Measurements from ENCODE around the gene GCH1.

Gene GCH1

GRCh38 chr14:54818201-54819133 lies 84.2 kb downstream of the GCH1 start:
- H3K27ac ChIP-seq (ENCODE audit: poor library complexity, severe bottlenecking): no peak overlapping the region
- H3K4me3 ChIP-seq (ENCODE audit: severe bottlenecking): no peak overlapping the region
- H3K4me1 ChIP-seq (ENCODE audit: insufficient read depth, poor library complexity, severe bottlenecking): no peaks in the 10 kb centered on the region
- DNase-seq (ENCODE audit: low spot score) (no peak), ATAC-seq (ENCODE audit: low read depth) (peak; percentile 87)
- no peaks in the 10 kb centered on the region for H3K27me3 ChIP-seq (ENCODE audit: insufficient read depth, poor library complexity, severe bottlenecking)
- TF ChIP-seq CTCF (IDR thresholded peaks at IDR 0.05; ENCODE audit: poor library complexity, severe bottlenecking): no peak
- no peaks in the 10 kb centered on the region for H3K9me3 ChIP-seq (ENCODE audit: severe bottlenecking)
- H3K36me3 ChIP-seq (ENCODE audit: low read depth): no peaks in the 10 kb centered on the region

GRCh38 chr14:54817506-54817905 lies 85.1 kb downstream of the GCH1 start:
- Histone ChIP-seq H3K27ac (ENCODE audit: poor library complexity, severe bottlenecking) (no peak overlapping the region), H3K36me3 (ENCODE audit: low read depth) (no peaks in the 10 kb centered on the region), H3K4me3 (ENCODE audit: severe bottlenecking) (no peak overlapping the region), H3K9me3 (ENCODE audit: severe bottlenecking) (no peaks in the 10 kb centered on the region), H3K4me1 (ENCODE audit: insufficient read depth, poor library complexity, severe bottlenecking) (no peaks in the 10 kb centered on the region), H3K27me3 (ENCODE audit: insufficient read depth, poor library complexity, severe bottlenecking) (no peaks in the 10 kb centered on the region)
- DNase-seq (ENCODE audit: low spot score): no peak
- no peak for ATAC-seq (ENCODE audit: low read depth)
- TF ChIP-seq CTCF (IDR thresholded peaks at IDR 0.05; ENCODE audit: poor library complexity, severe bottlenecking): no peak

GRCh38 chr14:54816450-54816849 lies 86.2 kb downstream of the GCH1 start:
- no peak for TF ChIP-seq CTCF (IDR thresholded peaks at IDR 0.05; ENCODE audit: poor library complexity, severe bottlenecking)
- Histone ChIP-seq H3K9me3 (ENCODE audit: severe bottlenecking) (no peaks in the 10 kb centered on the region), H3K4me3 (ENCODE audit: severe bottlenecking) (no peak overlapping the region), H3K27ac (ENCODE audit: poor library complexity, severe bottlenecking) (no peak overlapping the region), H3K27me3 (ENCODE audit: insufficient read depth, poor library complexity, severe bottlenecking) (no peaks in the 10 kb centered on the region), H3K4me1 (ENCODE audit: insufficient read depth, poor library complexity, severe bottlenecking) (no peaks in the 10 kb centered on the region), H3K36me3 (ENCODE audit: low read depth) (no peaks in the 10 kb centered on the region)
- DNase-seq (ENCODE audit: low spot score) (no peak), ATAC-seq (ENCODE audit: low read depth) (no peak)

GRCh38 chr14:54815515-54815914 lies 87.1 kb downstream of the GCH1 start:
- H3K36me3 ChIP-seq (ENCODE audit: low read depth): no peaks in the 10 kb centered on the region
- H3K27ac ChIP-seq (ENCODE audit: poor library complexity, severe bottlenecking): no peak overlapping the region
- DNase-seq (ENCODE audit: low spot score) (no peak), ATAC-seq (ENCODE audit: low read depth) (no peak)
- H3K4me3 ChIP-seq (ENCODE audit: severe bottlenecking): no peak overlapping the region
- no peaks in the 10 kb centered on the region for H3K27me3 ChIP-seq (ENCODE audit: insufficient read depth, poor library complexity, severe bottlenecking)
- TF ChIP-seq CTCF (IDR thresholded peaks at IDR 0.05; ENCODE audit: poor library complexity, severe bottlenecking): no peak
- no peaks in the 10 kb centered on the region for H3K4me1 ChIP-seq (ENCODE audit: insufficient read depth, poor library complexity, severe bottlenecking)
- no peaks in the 10 kb centered on the region for H3K9me3 ChIP-seq (ENCODE audit: severe bottlenecking)

GRCh38 chr14:54815016-54815415 lies 87.6 kb downstream of the GCH1 start:
- DNase-seq (ENCODE audit: low spot score) (no peak), ATAC-seq (ENCODE audit: low read depth) (peak; percentile 54; the same call in 1 of the 3 replicates)
- no peak for TF ChIP-seq CTCF (IDR thresholded peaks at IDR 0.05; ENCODE audit: poor library complexity, severe bottlenecking)
- no peaks in the 10 kb centered on the region for H3K36me3 ChIP-seq (ENCODE audit: low read depth)
- H3K27me3 ChIP-seq (ENCODE audit: insufficient read depth, poor library complexity, severe bottlenecking): no peaks in the 10 kb centered on the region
- no peaks in the 10 kb centered on the region for H3K4me1 ChIP-seq (ENCODE audit: insufficient read depth, poor library complexity, severe bottlenecking)
- H3K4me3 ChIP-seq (ENCODE audit: severe bottlenecking): no peak overlapping the region
- H3K27ac ChIP-seq (ENCODE audit: poor library complexity, severe bottlenecking): no peak overlapping the region
- no peaks in the 10 kb centered on the region for H3K9me3 ChIP-seq (ENCODE audit: severe bottlenecking)
